Fibroblast of villous mesenchyme (primary cell): ENCODE results near the gene RHBDF1. TPM values are rescaled to one million over a fixed set of nuclear protein-coding genes. Genes with fewer than 3 reads are reported as not detected.
"Not testable (repeated sequence)": the region's sequence is repeated elsewhere in the genome, so short reads cannot be mapped to it uniquely, and the experiment has no call there.

ENCODE experiments used
- DNase-seq: peaks from one replicate; pipeline ENCODE4 v3.0.0-alpha.2; 2010; ENCODE audit warnings: low read depth
- H3K4me3 ChIP-seq: 2 replicates; pipeline ENCODE4 v1.5.1; 2011; ENCODE audit warnings: low read depth, mild to moderate bottlenecking, low read length
- total RNA-seq: library from RNA; depleted of rRNA; stranded (reverse); fragments of >200 nt; gene quantifications from 2 replicates; pipeline ENCODE4 v1.2.3, GENCODE V29; 2012
- TF ChIP-seq, protein P1 (sequence below): IDR thresholded peaks from 2 replicates; pipeline ENCODE4 v1.5.1; 2012; ENCODE audit warnings: low read depth, mild to moderate bottlenecking, low read length; ENCODE audit not compliant: insufficient read depth

RHBDF1 gene
- total RNA-seq, 1 donor, result 32.8 TPM

DNA sequence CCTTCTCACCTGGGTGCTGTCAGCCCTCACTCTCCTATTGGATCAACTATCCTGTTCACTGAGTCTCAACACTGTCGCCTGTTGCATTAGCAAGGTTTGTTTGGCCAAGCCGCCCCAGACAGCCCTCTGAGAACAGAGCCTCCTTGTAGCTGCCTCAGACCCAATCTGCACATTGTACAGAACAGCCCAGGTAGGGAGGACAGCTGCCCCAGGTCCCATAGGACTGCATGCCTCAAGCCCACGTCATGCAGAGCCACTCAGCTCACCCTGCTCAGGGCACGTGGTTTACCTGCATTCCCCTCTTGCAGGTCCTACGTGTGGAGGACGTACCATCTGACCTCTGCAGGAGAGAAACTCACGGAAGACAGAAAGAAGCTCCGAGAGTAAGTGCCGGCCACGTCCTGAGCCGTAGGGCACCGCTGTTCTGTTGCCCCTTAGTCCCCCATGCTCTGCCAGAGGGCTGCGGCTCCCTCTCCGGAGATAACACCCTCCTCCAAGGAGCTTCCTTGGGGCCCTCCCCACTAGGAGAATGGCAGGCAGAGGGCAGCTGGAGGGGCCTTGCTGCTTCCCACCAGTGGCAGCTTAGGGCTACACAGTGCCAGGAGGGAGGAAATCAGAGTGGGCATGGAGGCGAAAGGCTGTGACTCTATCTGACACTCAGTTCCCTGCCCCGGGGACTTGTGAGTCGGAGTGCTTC is 16.1 kb downstream of the RHBDF1 start:
- TF ChIP-seq, protein P1, sequence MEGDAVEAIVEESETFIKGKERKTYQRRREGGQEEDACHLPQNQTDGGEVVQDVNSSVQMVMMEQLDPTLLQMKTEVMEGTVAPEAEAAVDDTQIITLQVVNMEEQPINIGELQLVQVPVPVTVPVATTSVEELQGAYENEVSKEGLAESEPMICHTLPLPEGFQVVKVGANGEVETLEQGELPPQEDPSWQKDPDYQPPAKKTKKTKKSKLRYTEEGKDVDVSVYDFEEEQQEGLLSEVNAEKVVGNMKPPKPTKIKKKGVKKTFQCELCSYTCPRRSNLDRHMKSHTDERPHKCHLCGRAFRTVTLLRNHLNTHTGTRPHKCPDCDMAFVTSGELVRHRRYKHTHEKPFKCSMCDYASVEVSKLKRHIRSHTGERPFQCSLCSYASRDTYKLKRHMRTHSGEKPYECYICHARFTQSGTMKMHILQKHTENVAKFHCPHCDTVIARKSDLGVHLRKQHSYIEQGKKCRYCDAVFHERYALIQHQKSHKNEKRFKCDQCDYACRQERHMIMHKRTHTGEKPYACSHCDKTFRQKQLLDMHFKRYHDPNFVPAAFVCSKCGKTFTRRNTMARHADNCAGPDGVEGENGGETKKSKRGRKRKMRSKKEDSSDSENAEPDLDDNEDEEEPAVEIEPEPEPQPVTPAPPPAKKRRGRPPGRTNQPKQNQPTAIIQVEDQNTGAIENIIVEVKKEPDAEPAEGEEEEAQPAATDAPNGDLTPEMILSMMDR, result no peak
- no peak for DNase-seq
- no peak overlapping the region for H3K4me3 ChIP-seq

DNA sequence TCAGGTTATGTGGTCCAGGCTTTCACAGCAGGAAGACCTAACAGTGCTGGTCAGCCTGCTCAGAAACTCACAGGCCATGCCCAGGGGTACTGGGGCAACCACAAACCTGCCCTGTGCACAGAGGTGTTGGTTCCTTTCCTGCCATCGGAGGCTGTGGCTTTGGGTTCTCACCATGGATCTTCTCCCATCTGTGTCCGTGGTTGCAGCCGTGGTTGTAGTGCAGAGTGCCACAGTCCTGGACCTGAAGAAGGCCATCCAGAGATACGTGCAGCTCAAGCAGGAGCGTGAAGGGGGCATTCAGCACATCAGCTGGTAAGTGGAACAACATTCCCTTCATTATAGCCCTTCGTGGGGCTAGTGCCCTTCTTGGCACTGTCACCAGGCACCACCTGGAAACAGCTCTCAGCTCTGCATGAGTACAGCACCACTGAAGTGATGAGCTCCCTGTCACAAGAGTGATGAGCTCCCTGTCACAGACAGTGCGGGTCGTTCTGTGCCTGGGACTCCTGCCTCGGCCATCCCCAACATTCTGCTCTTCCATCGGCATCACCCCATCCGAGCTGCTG is 16.8 kb downstream of the RHBDF1 start:
- H3K4me3 ChIP-seq, result no peak overlapping the region
- TF ChIP-seq, protein P1, result no peak
- no peak for DNase-seq

DNA sequence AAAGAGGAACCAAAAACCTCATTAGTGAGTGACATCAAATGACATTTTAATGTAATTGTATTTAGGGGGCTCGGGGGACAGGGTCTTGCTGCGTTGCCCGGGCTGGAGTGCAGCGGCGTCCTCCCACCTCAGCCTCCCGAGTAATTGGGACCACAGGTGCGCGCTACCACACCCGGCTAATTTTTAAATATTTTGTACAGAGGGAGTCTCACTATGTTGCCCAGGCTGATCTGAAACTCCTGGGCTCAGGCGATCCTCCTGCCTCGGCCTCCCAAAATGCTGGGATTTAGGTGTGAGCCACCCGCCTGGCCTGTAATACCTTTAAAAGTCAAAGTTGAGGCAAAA is 18.2 kb downstream of the RHBDF1 start:
- DNase-seq, result no peak
- H3K4me3 ChIP-seq, result peak overlapping the region; percentile 81
- TF ChIP-seq, protein P1, result no peak

DNA sequence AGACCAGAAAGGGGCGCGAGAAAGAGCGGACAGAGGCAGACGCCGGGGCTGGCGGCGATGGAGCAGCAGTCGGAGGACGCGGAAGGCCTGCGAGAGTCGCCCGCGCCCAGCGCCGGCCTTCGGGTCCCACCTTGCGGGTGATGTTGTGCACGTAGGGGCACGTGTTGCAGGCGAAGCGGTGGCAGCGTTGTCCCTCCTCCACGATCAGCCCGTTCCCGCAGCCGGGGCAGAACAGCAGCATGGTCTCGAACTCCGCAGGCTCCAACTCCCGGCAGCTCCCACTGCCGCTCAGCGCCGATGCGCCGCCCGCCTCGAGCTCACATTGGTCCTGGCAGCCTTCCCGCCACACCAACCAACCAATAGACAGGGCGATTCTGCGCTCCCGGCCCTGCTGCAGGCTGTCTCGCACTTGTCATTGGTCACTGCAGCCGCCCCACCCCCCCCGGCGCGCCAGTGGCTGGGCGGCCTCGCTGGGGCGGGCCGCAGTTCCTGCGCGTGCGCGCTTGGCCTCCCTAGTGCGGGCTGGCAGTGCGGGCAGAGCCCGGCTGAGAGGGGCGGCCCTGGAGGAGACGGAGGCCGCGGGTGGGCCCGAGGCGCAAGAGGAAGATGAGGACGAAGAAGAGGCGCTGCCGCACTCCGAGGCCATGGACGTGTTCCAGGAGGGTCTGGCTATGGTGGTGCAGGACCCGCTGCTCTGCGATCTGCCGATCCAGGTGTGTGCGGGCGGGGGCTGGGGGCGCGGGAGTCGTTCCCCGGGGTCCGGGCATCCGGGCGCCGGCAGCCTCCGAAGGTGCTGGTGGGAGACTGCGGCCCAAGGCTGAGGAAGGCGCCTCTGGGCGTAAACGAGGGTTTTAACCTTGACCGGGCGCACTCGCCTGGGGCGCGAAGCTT is 18.8 kb downstream of the RHBDF1 start, which contains the start of the genes POLR3K and SNRNP25:
Gene POLR3K, minus strand, starts transcription at position 263 of the 891 bp plus-strand sequence. Its CDS starts 22 bp downstream, at position 241.
Gene SNRNP25, plus strand, starts transcription at position 483 of the 891 bp plus-strand sequence. Its CDS starts 189 bp downstream, at position 672.
- peak within 1 kb of the TSS; percentile 81 for H3K4me3 ChIP-seq
- TF ChIP-seq, protein P1, result no peak
- peak; percentile 98 for DNase-seq

DNA sequence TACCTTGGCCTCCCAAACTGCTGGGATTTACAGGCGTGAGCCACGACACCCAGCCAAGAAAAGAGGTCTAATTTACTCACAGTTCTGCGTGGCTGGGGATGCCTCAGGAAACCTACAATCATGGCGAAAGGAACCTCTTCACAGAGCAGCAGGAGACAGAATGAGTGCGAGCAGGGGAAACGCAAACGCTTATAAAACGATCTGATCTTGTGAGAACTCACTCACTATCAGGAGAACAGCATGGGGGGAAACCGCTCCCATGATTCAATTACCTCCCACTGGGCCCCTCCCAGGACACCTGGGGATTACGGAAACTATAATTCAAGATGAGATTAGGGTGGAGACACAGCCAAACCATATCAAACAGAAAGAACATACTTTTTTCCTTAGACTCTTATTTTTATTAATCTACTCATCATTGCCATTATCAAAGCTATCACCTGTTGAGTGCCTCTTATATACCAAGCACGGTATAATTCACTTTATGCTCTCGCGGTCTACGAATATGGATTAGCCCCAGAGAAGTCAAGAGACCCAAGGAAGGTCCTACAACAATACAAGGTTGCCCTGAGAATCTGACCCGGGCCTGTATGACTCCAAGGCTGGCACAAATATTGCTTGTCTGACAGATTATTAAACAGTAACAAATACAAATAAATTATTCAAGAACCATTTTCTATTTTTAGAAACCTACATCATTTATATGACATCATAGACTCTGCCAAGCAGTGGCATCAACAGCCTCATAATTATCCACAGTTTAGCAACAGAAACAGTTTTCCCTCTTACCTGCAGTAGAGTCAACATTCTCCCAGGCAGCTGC is 21.5 kb downstream of the RHBDF1 start:
- DNase-seq, result no peak
- TF ChIP-seq, protein P1, result no peak
- no peak overlapping the region for H3K4me3 ChIP-seq

DNA sequence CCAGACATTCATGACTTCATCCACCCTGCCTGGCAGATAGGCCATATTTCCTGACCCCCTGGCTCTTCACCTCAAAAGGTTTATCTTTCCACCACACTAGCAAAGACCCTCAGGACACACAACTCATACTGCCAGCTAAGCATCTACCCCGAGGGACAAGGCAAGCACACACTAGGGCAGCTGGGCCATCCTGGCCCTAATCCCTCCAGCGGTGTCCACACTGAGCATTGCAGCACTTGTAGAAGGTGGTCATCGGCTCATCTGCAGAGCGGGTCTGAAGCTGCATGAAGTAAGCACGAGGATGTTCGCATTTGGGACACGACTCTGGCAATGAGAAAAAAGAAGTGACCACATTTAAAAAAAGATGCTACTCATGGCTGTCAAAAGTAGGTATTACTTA is 25.2 kb downstream of the RHBDF1 start:
- no peak for DNase-seq
- H3K4me3 ChIP-seq, result no peak overlapping the region
- TF ChIP-seq, protein P1, result no peak

DNA sequence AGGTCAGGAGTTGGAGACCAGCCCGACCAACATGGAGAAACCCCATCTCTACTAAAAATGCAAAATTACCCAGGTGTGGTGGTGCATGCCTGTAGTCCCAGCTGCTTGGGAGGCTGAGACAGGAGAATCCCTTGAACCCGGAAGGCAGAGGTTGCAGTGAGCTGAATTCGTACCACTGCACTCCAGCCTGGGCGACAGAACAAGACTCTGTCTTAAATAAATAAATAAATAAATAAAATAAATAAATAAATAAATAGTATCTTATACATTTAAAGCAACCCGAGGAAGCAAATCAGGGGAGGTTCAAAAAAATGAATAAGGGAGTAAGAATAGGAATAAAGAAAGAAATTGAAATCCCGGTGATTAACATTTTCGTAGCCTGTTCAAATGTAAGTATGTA is 25.9 kb downstream of the RHBDF1 start:
- DNase-seq, H3K4me3 ChIP-seq: not testable (repeated sequence)
